NB4 (cell line): ENCODE results near the gene EIPR1.

Experiments
- POLR2A ChIP-seq: IDR thresholded peaks from 2 replicates; pipeline ENCODE4 v1.6.1; 2011; ENCODE audit warnings: mild to moderate bottlenecking; ENCODE audit not compliant: insufficient read length; ENCODE audit errors: extremely low read depth
- TF ChIP-seq, protein P1 (sequence below): IDR thresholded peaks from one replicate; pipeline ENCODE4 v1.5.1; 2012; ENCODE audit warnings: low read depth, low read length

DNA sequence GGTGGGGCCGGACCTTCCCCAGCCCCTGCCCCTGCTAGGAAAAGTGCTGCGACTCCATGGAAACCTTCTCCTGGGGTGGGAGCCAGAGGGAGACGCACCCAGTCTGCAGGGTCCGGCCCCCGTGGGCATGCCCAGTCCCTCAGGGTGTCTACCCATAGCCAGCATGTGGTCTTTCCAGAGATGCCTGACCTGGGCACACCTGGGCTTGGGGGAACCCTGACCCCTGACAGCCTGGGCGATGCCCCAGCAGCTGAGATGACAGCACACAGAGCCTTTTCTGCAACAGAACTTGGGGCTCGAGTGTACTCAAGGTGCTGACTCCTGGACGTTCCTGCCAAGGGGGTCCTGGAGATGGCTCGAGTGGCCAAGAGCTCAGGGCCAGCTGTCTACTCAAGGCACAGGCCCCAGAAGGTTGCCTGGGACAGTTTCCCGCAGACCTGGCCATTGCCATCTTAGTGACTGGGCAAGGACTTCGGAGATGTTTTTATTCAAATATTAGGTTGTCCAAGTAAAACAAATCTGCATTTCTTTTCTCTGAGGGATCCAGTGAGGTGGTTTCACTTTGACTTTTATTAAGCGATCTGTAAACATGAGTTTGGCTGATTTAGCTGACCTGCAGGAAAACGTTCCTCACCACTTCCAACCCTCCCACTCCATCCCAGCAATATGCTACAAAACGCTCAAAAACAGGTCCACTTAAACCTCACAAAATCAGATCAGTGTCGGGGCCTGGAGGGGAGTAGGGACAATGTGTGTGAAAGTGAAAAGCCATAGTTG, 228.0 kb downstream of the EIPR1 start:
- TF ChIP-seq POLR2A = no peak
- TF ChIP-seq, protein P1, sequence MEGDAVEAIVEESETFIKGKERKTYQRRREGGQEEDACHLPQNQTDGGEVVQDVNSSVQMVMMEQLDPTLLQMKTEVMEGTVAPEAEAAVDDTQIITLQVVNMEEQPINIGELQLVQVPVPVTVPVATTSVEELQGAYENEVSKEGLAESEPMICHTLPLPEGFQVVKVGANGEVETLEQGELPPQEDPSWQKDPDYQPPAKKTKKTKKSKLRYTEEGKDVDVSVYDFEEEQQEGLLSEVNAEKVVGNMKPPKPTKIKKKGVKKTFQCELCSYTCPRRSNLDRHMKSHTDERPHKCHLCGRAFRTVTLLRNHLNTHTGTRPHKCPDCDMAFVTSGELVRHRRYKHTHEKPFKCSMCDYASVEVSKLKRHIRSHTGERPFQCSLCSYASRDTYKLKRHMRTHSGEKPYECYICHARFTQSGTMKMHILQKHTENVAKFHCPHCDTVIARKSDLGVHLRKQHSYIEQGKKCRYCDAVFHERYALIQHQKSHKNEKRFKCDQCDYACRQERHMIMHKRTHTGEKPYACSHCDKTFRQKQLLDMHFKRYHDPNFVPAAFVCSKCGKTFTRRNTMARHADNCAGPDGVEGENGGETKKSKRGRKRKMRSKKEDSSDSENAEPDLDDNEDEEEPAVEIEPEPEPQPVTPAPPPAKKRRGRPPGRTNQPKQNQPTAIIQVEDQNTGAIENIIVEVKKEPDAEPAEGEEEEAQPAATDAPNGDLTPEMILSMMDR = no peak
